Islet precursor cell (in vitro differentiated cells): ENCODE results near the gene CCDC191.

ENCODE experiments used
- DNase-seq: peaks from one replicate; pipeline ENCODE4 v3.0.0-alpha.2; 2018

CCDC191 gene

GRCh38 chr3:113953677-113954076, 102.6 kb downstream of the CCDC191 start:
- DNase-seq: no peak

DNA sequence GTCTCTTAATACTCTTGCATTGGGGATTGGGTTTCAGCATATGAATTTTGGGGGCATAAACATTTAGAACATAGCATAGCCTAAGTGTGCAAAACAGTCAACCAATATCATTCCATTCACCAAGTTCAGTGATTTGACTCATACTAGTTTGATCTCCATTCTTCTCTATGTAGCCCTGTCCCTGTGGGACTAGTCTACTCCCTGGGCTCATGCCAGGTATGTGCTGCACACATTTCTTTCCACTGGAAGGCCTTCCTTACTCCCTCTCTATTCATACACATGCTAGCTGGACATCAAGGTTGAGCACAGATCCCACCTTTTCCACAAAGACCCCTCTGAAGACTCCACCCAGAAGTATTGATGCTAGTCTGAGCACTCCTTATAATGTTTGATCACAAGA, 103.4 kb downstream of the CCDC191 start:
- no peak for DNase-seq

DNA sequence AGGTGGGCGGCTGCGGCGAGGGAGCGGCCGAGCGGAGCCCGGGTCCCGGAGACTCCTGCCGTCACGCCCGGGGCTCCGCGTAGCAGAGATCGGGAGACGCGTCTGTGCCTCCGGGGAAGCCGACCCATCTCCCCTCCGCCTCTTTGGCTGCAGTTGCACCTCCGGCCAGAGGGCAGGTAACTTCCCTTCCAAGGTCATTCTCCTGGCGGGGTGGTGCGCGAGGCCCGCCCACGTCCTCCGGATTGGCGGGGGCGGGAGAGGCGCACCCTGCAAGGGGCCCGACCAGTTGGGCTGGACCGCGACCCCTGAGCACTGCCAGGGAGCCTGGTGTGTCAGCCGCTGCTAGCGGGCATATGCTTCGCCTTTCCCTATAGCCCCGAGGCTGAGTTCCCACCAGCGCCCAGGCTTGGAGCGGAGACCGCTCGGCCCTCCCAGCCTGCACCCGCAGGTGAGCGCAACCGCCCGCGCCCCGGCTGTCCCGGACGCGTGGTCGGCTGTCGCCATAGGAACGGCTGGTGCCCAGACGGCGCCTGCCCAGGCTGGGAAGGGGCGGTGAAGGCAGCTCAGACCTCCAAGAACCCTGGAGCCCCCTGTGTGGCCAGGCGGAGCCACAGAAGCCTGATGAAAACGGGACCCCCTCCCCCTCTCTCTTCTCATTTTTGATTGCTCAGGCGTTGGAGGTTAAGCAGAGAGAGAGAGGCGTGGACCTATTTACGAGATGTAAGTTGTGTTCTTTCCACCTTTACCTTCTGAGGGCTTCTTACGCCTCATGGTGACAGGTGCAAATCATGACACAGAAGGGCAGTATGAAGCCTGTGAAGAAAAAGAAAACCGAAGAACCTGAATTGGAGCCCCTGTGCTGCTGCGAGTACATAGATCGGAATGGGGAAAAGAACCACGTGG, 108.1 kb downstream of the CCDC191 start:
- DNase-seq: peak; percentile 77

- peak; percentile 82 for DNase-seq
Measured at GRCh38 chr3:113947372-113948014, 108.8 kb downstream of the CCDC191 start, which contains the start of gene ZDHHC23. Gene ZDHHC23, plus strand, starts transcription at chr3:113948013. Its CDS starts 790 bp downstream, at chr3:113948803.

GRCh38 chr3:113946831-113947230, 109.5 kb downstream of the CCDC191 start:
- no peak for DNase-seq

DNA sequence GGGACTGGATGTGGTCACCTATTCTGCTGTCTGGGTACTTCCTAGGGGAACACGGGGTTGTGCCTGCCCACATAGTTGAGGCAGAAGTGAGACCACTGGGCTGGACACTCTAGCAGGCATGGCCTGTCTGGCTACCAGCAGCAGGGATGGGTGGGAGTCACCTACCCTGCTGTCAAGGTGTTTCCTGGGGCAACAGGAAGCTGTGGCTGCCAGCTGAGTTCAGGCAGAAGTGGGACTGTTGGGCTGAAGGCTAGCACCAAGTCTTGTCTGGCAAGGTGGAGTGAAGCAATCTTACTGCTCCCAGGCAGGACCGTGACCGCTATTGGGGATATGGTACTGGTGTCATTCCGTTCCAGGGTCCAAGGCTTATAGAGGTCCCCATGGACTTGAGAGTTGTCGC, 128.8 kb downstream of the CCDC191 start:
- no peak for DNase-seq

DNA sequence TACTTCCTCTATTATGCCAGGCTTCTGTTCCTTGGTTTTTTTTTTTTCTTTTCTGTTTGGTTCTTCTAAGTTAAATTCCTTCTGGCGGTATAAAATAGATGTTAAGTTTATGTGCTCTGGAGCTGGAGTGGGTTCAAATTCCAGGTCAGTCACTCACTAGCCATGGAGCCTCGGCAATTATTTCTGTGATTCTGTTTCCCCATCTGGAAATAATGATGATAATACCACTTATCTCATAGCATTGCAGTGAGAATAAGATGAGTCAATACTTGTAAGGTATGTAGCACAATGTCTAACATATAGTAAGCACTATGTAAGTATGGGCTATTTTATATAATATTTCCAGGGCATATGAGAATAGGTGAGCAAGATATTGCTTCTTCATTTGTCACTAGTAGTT, 141.7 kb downstream of the CCDC191 start:
- no peak for DNase-seq
